ENCODE measurements around the gene PDCL3. TPM values are rescaled to one million over a fixed set of nuclear protein-coding genes. Genes with fewer than 3 reads are reported as not detected.

The PDCL3 gene
- total and polyA plus RNA-seq, 11 donors: 10.3 to 40.2 (median 24.3) TPM

DNA sequence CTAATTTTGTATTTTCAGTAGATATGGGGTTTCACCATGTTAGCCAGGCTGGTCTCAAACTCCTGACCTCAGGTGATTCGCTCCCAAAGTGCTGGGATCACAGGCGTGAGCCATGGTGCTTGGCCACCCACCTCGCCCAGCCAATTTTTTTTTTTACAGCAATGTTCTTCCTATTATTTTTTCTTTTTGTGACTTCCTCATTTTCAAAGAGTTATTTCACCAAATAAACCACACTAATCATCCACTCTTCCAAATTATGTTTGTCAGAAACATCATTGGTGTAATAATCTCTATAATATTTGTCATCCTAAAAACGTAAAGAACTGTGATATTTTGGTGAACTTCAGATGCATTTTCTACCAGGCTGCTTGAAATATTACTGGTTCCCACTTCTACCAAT, 16.3 kb upstream of the PDCL3 start:
- Histone ChIP-seq H3K36me3 (no peaks in the 10 kb centered on the region), H3K4me3 (no peak overlapping the region), H3K27ac (no peak overlapping the region), H3K9me3 (no peaks in the 10 kb centered on the region), H3K27me3 (no peaks in the 10 kb centered on the region), H3K4me1 (no peaks in the 10 kb centered on the region)
- WGBS, 4 donors: 82 to 90% (median 88%) methylated on average over 4 of the region's 4 CpGs
- intact Hi-C loops (cut with DNase I): no loop called here
- TF ChIP-seq POLR2A (IDR thresholded peaks at IDR 0.05) (no peak), CTCF (IDR thresholded peaks at IDR 0.05) (no peak)
- no peak for ATAC-seq
- no peak for DNase-seq

- TF ChIP-seq POLR2A (IDR thresholded peaks at IDR 0.05) (no peak), CTCF (IDR thresholded peaks at IDR 0.05) (no peak)
Observed at GRCh38 chr2:100548771-100549170, 14.0 kb upstream of the PDCL3 start.

DNA sequence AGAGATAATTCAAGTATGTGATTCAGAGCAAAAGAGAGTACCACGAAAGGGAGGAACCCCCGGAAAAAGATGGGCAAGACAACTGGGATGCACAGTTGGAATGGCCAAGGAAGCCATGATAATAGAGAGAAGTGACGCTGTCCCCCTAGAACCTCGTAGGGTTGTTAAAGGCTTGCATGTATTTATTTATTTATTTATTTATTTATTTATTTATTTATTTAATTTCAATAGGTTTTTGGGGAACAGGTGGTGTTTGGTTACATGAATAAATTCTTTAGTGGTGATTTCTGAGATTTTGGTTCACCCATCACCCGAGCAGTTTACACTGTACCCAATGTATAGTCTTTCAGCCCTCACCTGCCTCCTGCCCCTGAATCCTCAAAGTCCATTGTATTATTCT, 11.5 kb upstream of the PDCL3 start:
- Histone ChIP-seq H3K36me3 (no peaks in the 10 kb centered on the region), H3K27me3 (no peaks in the 10 kb centered on the region), H3K9me3 (no peaks in the 10 kb centered on the region), H3K4me3 (no peak overlapping the region), H3K4me1 (peaks cover 0 to 13% (median 0%) of the 10 kb centered on the region in 12 donors), H3K27ac (no peak overlapping the region)
- ATAC-seq (no peak), DNase-seq (no peak)
- intact Hi-C loops (cut with DNase I): no loop called here
- WGBS, 4 donors: 90 to 91% (median 90%) methylated on average over 5 of the region's 5 CpGs
- no peak for TF ChIP-seq POLR2A (IDR thresholded peaks at IDR 0.05)
- TF ChIP-seq CTCF (IDR thresholded peaks at IDR 0.05): no peak

More at GRCh38 chr2:100548771-100549170, 14.0 kb upstream of the PDCL3 start:
- no peak for DNase-seq
- intact Hi-C loops (cut with DNase I): no loop called here
- ATAC-seq: no peak
- Histone ChIP-seq H3K27ac (no peak overlapping the region), H3K4me3 (no peak overlapping the region), H3K36me3 (no peaks in the 10 kb centered on the region), H3K4me1 (no peaks in the 10 kb centered on the region), H3K27me3 (no peaks in the 10 kb centered on the region), H3K9me3 (no peaks in the 10 kb centered on the region)
- 77 to 92% (median 83%) methylated on average over 1 of the region's 1 CpG for WGBS, 4 donors

DNA sequence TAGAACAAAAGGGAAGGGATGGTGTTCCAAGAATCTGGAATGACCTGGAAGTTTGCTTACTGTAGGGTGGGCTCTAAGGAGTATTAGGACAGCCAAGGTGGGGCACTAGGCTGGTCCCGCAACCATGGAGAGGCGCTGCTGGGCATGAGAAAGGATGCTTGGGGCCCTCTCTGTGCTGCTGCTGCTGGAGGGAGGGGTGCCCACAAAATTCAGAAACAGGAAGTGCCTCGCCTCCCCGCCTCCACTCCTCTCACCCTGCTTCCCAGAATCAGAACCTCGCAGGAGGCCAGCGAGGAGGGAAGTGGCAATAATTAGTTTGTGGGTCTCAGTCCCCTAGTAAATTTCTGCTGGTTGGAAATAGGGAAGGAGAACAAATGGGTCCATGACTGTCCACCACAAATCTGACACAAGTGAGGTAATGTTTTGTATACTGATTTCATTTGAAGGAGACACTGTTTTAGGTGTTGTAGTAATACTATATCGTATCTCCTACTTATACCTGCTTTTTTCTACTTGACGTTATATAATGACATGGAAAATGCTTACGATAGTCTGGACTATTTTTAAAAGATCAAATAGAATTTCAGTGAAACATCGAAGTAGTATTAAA, 7.9 kb upstream of the PDCL3 start:
- no peaks in the 10 kb centered on the region for H3K36me3 ChIP-seq
- H3K4me3 ChIP-seq: no peak overlapping the region
- intact Hi-C loops (cut with DNase I): no loop called here
- peaks cover 0 to 20% (median 0%) of the 10 kb centered on the region in 12 donors for H3K4me1 ChIP-seq
- TF ChIP-seq POLR2A (IDR thresholded peaks at IDR 0.05): no peak
- TF ChIP-seq CTCF (IDR thresholded peaks at IDR 0.05): no peak
- H3K27me3 ChIP-seq: no peaks in the 10 kb centered on the region
- H3K9me3 ChIP-seq: no peaks in the 10 kb centered on the region
- 83 to 85% (median 83%) methylated on average over 10 of the region's 10 CpGs for WGBS, 4 donors
- no peak overlapping the region for H3K27ac ChIP-seq
- peak in 2 of 4 donors; percentile 26 to 31 for ATAC-seq
- DNase-seq: peak in 1 of 5 donors; percentile 27

All from heart left ventricle (tissue), 16 donors.